ENCODE results near the gene RNF115. TPM values are rescaled to one million over a fixed set of nuclear protein-coding genes. Genes with fewer than 3 reads are reported as not detected.
A peak's percentile ranks its signal among the peaks of the same experiment; 100 is the strongest.
"Not testable (repeated sequence)": the region's sequence is repeated elsewhere in the genome, so short reads cannot be mapped to it uniquely, and the experiment has no call there.

Gene RNF115
- polyA plus RNA-seq, 10 donors, result 11.2 to 21.2 (median 15.5) TPM

- DNase-seq, result peak; percentile 22 to 78 (median 44)
These were observed 41.4 kb downstream of the RNF115 start for GRCh38 chr1:145782272-145783099.

GRCh38 chr1:145778146-145778540 is 45.8 kb downstream of the RNF115 start:
- DNase-seq, result no peak

GRCh38 chr1:145777357-145778145 is 46.3 kb downstream of the RNF115 start:
- no peak for DNase-seq

- DNase-seq, result no peak
These were observed 50.5 kb downstream of the RNF115 start for GRCh38 chr1:145773423-145773822.

- DNase-seq, result no peak
These were observed 52.8 kb downstream of the RNF115 start for GRCh38 chr1:145771056-145771455.

GRCh38 chr1:145768004-145768403 is 55.9 kb downstream of the RNF115 start:
- not testable (repeated sequence) for DNase-seq

GRCh38 chr1:145766926-145767325 is 57.0 kb downstream of the RNF115 start:
- not testable (repeated sequence) for DNase-seq

- not testable (repeated sequence) for DNase-seq
These were observed 58.1 kb downstream of the RNF115 start for GRCh38 chr1:145765585-145766360.

GRCh38 chr1:145765127-145765526 is 58.8 kb downstream of the RNF115 start:
- not testable (repeated sequence) for DNase-seq

GRCh38 chr1:145764231-145764940 is 59.5 kb downstream of the RNF115 start:
- not testable (repeated sequence) for DNase-seq

GRCh38 chr1:145762001-145762400 is 61.9 kb downstream of the RNF115 start:
- not testable (repeated sequence) for DNase-seq

GRCh38 chr1:145761498-145761897 is 62.4 kb downstream of the RNF115 start:
- DNase-seq, result not testable (repeated sequence)

GRCh38 chr1:145760395-145760949 is 63.4 kb downstream of the RNF115 start:
- DNase-seq, result not testable (repeated sequence)

- DNase-seq, result no peak
These were observed 64.2 kb downstream of the RNF115 start for GRCh38 chr1:145759721-145760120.

- no peak for DNase-seq
These were observed 65.3 kb downstream of the RNF115 start for GRCh38 chr1:145758575-145758974.

- DNase-seq, result no peak
These were observed 65.8 kb downstream of the RNF115 start for GRCh38 chr1:145758116-145758515.

- no peak for DNase-seq
These were observed 66.5 kb downstream of the RNF115 start for GRCh38 chr1:145757420-145757819.

- DNase-seq, result peak; percentile 22 to 92 (median 44)
These were observed 72.3 kb downstream of the RNF115 start for GRCh38 chr1:145751491-145752037.

GRCh38 chr1:145750426-145750825 is 73.5 kb downstream of the RNF115 start:
- DNase-seq, result no peak

- DNase-seq, result no peak
These were observed 76.3 kb downstream of the RNF115 start for GRCh38 chr1:145747398-145748247.
